ENCODE data around the gene COMMD6. TPM values are rescaled to one million over a fixed set of nuclear protein-coding genes. Genes with fewer than 3 reads are reported as not detected.

The COMMD6 gene
- total and polyA plus RNA-seq, 2 donors (not counting 1 experiment from before 2014, with no cell fraction given), result 78.0 to 153 TPM

DNA sequence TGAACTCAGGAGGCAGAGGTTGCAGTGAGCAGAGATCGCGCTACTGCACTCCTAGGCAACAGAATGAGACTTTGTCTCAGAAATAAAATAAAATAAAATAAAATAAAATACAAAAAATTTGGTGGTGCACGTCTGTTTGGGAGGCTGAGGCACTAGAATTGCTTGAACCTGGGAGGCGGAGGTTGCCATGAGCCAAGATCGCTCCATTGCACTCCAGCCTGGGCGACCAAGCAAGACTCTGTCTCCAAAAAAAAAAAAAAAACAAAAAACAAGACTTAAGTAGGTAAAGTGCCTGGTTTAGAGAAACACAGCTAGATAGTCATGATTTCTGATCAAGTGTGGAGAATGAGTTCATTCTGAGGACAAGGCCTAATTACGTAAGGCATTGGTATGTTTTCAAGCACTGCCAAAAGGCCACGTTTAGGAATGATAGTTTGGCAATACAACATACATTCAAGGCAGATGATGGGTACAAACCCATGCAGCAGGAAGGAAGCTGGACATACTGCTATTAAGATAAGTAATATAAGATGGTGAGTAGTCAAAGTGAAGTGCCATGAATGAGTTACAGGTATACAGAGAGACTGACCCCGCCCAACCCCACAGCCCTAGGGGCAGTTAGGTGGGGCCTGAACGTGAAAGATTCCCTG, 7.2 kb upstream of the COMMD6 start:
- no peaks in the 10 kb centered on the region for H3K9me3 Mint-ChIP-seq (ENCODE audit: insufficient read depth)
- no peak for DNase-seq

DNA sequence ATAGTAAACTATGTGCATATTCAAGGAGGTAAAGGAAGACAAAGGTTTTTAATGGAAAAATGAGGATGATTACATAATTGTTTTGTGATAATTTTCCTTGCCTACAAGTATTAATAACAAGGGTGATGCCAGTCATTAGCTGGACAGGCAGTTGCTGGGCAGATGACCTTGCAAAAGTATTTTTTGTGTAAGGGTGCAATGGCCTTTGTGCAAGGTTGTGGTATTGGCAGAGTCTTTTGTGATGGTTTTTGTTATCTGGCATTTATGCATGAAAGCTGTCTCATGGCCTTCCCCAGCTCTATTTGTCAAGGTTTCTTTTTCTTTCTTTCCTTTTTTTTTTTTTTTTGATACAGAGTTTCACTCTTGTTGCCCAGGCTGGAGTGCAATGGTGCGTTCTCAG, 4.3 kb upstream of the COMMD6 start:
- Mint-ChIP-seq H3K9me3 (ENCODE audit: insufficient read depth) (no peaks in the 10 kb centered on the region), H3K4me1 (peaks cover 16% of the 10 kb centered on the region), H3K27ac (no peak overlapping the region), H3K27me3 (no peaks in the 10 kb centered on the region), H3K4me3 (no peak overlapping the region)
- H3K27ac ChIP-seq (ENCODE audit: low read length in 2 of 2), result no peak overlapping the region
- ChIA-PET CTCF (interaction anchor here (0.7 kb wide), 1 partner anchor 60 kb away, joined by 5 read pairs; the partner anchor contains the start of gene TBC1D4), POLR2A (no interaction called here)
- H3K4me1 ChIP-seq (ENCODE audit: control insufficient read depth in 2 of 2, insufficient read depth in 2 of 2, low read length in 2 of 2), result peaks cover 4 to 5% of the 10 kb centered on the region in 2 donors
- H3K9ac ChIP-seq (ENCODE audit: low read length), result no peak overlapping the region
- TF ChIP-seq, protein P1, sequence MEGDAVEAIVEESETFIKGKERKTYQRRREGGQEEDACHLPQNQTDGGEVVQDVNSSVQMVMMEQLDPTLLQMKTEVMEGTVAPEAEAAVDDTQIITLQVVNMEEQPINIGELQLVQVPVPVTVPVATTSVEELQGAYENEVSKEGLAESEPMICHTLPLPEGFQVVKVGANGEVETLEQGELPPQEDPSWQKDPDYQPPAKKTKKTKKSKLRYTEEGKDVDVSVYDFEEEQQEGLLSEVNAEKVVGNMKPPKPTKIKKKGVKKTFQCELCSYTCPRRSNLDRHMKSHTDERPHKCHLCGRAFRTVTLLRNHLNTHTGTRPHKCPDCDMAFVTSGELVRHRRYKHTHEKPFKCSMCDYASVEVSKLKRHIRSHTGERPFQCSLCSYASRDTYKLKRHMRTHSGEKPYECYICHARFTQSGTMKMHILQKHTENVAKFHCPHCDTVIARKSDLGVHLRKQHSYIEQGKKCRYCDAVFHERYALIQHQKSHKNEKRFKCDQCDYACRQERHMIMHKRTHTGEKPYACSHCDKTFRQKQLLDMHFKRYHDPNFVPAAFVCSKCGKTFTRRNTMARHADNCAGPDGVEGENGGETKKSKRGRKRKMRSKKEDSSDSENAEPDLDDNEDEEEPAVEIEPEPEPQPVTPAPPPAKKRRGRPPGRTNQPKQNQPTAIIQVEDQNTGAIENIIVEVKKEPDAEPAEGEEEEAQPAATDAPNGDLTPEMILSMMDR (IDR thresholded peaks at IDR 0.05), result no peak
- H3K36me3 ChIP-seq (replicated peaks in 1 of 2; ENCODE audit: control extremely low read depth in 1 of 2, control insufficient read depth in 1 of 2, extremely low read depth in 1 of 2, insufficient read depth in 2 of 2, low read length in 1 of 2), result no peaks in the 10 kb centered on the region
- no peak overlapping the region for H2AFZ ChIP-seq (ENCODE audit: insufficient read depth, low read depth, low read length, poor library complexity, severe bottlenecking)
- H3K4me3 ChIP-seq (ENCODE audit: control extremely low read depth in 1 of 5, extremely low read depth in 1 of 5, insufficient read depth in 1 of 5, low read depth in 2 of 5, low read length in 4 of 5), result no peak overlapping the region
- no peaks in the 10 kb centered on the region for H3K27me3 ChIP-seq (replicated peaks in 1 of 4; ENCODE audit: control extremely low read depth in 1 of 4, control insufficient read depth in 3 of 4, insufficient read depth in 4 of 4, low read length in 3 of 4)
- ATAC-seq (ENCODE audit: low read depth), result no peak
- no peak overlapping the region for H3K4me2 ChIP-seq (replicated peaks; ENCODE audit: low read depth, low read length, poor library complexity, severe bottlenecking)
- DNase-seq, result no peak
- H3K79me2 ChIP-seq (ENCODE audit: control insufficient read depth, insufficient read depth, low read length), result peaks cover 8% of the 10 kb centered on the region
- WGBS (ENCODE audit: insufficient coverage), result no CpG with 5 or more reads among the region's 1 CpG
- intact Hi-C loops (cut with micrococcal nuclease), result no loop called here
- H4K20me1 ChIP-seq (ENCODE audit: control insufficient read depth, insufficient read depth, low read length, poor library complexity, severe bottlenecking), result no peaks in the 10 kb centered on the region
- no peaks in the 10 kb centered on the region for H3K9me3 ChIP-seq (ENCODE audit: control extremely low read depth in 1 of 3, control insufficient read depth in 2 of 3, insufficient read depth in 1 of 3, low read length in 2 of 3)

More for the DNA sequence above, 7.2 kb upstream of the COMMD6 start:
- ATAC-seq (ENCODE audit: low read depth), result no peak
- Mint-ChIP-seq H3K27me3 (no peaks in the 10 kb centered on the region), H3K4me3 (no peak overlapping the region), H3K4me1 (peaks cover 8% of the 10 kb centered on the region), H3K27ac (no peak overlapping the region)
- Histone ChIP-seq H3K27me3 (replicated peaks in 1 of 4; ENCODE audit: control extremely low read depth in 1 of 4, control insufficient read depth in 3 of 4, insufficient read depth in 4 of 4, low read length in 3 of 4) (no peaks in the 10 kb centered on the region), H2AFZ (ENCODE audit: insufficient read depth, low read depth, low read length, poor library complexity, severe bottlenecking) (no peak overlapping the region), H3K4me2 (replicated peaks; ENCODE audit: low read depth, low read length, poor library complexity, severe bottlenecking) (no peak overlapping the region), H3K9ac (ENCODE audit: low read length) (no peak overlapping the region), H4K20me1 (ENCODE audit: control insufficient read depth, insufficient read depth, low read length, poor library complexity, severe bottlenecking) (no peaks in the 10 kb centered on the region), H3K4me3 (ENCODE audit: control extremely low read depth in 1 of 5, extremely low read depth in 1 of 5, insufficient read depth in 1 of 5, low read depth in 2 of 5, low read length in 4 of 5) (no peak overlapping the region), H3K36me3 (replicated peaks in 1 of 2; ENCODE audit: control extremely low read depth in 1 of 2, control insufficient read depth in 1 of 2, extremely low read depth in 1 of 2, insufficient read depth in 2 of 2, low read length in 1 of 2) (no peaks in the 10 kb centered on the region), H3K27ac (ENCODE audit: low read length in 2 of 2) (no peak overlapping the region), H3K79me2 (ENCODE audit: control insufficient read depth, insufficient read depth, low read length) (peaks cover 4% of the 10 kb centered on the region), H3K4me1 (ENCODE audit: control insufficient read depth in 2 of 2, insufficient read depth in 2 of 2, low read length in 2 of 2) (peaks cover 0 to 5% of the 10 kb centered on the region in 2 donors), H3K9me3 (ENCODE audit: control extremely low read depth in 1 of 3, control insufficient read depth in 2 of 3, insufficient read depth in 1 of 3, low read length in 2 of 3) (no peaks in the 10 kb centered on the region)
- TF ChIP-seq EZH2 (IDR thresholded peaks at IDR 0.05; ENCODE audit: borderline replicate concordance, insufficient read depth, low read depth, low read length, poor library complexity, severe bottlenecking), result no peak
- TF ChIP-seq, protein P1 (IDR thresholded peaks at IDR 0.05), result no peak
- POLR2A ChIA-PET, result no interaction called here
- intact Hi-C loops (cut with micrococcal nuclease), result loop anchor here (5.0 kb wide), 2 partner anchors 92 to 1413 kb away; partner anchors contain the start of genes KLF12 and LMO7
- CTCF ChIA-PET, result no interaction called here
- WGBS (ENCODE audit: insufficient coverage), result 100% methylated on average over 1 of the region's 10 CpGs

Measured in B cell (primary cell).